ENCODE results near the gene GPR107.

DNA sequence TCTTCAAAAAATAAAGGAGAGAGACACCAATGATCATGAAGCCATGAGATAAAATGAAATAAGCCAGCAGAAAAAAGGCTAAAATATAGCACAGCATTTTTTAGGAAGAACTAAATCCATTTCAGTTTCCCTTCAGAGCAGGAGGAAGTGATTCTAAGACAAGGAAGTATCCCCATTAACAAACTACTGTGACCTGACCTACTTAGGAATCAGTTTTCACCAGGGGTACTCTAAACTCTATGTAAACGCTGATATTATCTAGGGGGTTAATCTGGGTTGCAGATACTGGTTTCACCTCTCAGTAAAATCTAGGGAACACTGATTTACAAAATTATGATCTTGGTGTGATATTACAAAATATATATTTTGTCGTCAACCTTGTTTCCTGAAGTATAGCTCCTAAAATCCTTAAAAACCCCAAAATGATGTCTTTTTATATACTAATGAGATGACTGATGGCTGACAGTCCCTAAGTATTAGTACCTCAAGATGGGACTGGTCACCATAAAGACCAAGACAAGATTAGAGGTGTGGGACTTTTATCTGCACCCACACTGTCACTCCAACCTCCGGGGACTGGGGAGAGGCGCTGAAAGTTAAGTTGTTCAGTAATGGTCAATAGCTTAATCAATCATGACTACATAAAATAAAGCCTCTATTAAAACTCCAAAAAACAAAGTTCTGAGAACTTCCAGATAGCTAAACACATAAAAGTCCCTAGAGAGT, 7.8 kb upstream of the GPR107 start:
- no peak for TF ChIP-seq CTCF (IDR thresholded peaks at IDR 0.05)
- TF ChIP-seq ZFX (IDR thresholded peaks at IDR 0.05; ENCODE audit: borderline replicate concordance): no peak
